SU-DHL-6 (cell line): ENCODE measurements around the gene GSDMA.

ENCODE experiments used
- H2AFZ ChIP-seq: fragments of 200-600 bp; sonication (generic); 2 replicates; pipeline ENCODE4 v1.6.1; 2014; ENCODE audit warnings: low read depth, mild to moderate bottlenecking, moderate library complexity, mixed read lengths, antibody characterized with exemption, low read length; ENCODE audit not compliant: severe bottlenecking
- H3F3A ChIP-seq: fragments of 200-600 bp; shearing (Covaris generic); 2 replicates; pipeline ENCODE4 v1.6.0; 2016; ENCODE audit warnings: antibody characterized with exemption, mild to moderate bottlenecking; ENCODE audit not compliant: insufficient read depth
- H3K27ac ChIP-seq: fragments of 200-600 bp; sonication (generic); 2 replicates; pipeline ENCODE4 v1.5.1; 2016; ENCODE audit warnings: low read depth, mild to moderate bottlenecking, low read length, moderate library complexity, mixed read lengths
- H3K27me3 ChIP-seq: fragments of 200-600 bp; sonication (generic), shearing (Covaris generic); 2 replicates; pipeline ENCODE4 v1.6.0; 2014; ENCODE audit warnings: mild to moderate bottlenecking, low read length
- H3K36me3 ChIP-seq: fragments of 200-600 bp; sonication (generic); 2 replicates; pipeline ENCODE4 v1.6.1; 2014; ENCODE audit warnings: mild to moderate bottlenecking, low read length, mixed read lengths
- H3K4me2 ChIP-seq: fragments of 300-600, 200-600 bp; shearing (Covaris generic), sonication (generic); 2 replicates; pipeline ENCODE4 v1.6.0; 2014; ENCODE audit warnings: low read length, low read depth, mild to moderate bottlenecking; ENCODE audit not compliant: poor library complexity, severe bottlenecking
- H3K4me3 ChIP-seq: fragments of 200-600 bp; sonication (generic); 2 replicates; pipeline ENCODE4 v1.5.1; 2014; ENCODE audit warnings: antibody characterized with exemption, low read length, mild to moderate bottlenecking, mixed read lengths; ENCODE audit not compliant: insufficient read depth, poor library complexity, severe bottlenecking
- H3K79me2 ChIP-seq: fragments of 200-600 bp; sonication (generic); 2 replicates; pipeline ENCODE4 v1.6.1; 2014; ENCODE audit warnings: mild to moderate bottlenecking, low read length, moderate library complexity; ENCODE audit not compliant: insufficient read depth
- H3K9ac ChIP-seq: fragments of 200-600 bp; sonication (generic); 2 replicates; pipeline ENCODE4 v1.7.0; 2014; ENCODE audit warnings: mild to moderate bottlenecking, low read length
- H3K9me2 ChIP-seq: fragments of 200-600 bp; sonication (generic); replicated peaks from 2 replicates; pipeline ENCODE4 v1.6.1; 2014; ENCODE audit warnings: low read length; ENCODE audit not compliant: insufficient read depth
- H3K9me3 ChIP-seq: fragments of 200-600 bp; sonication (generic); 2 replicates; pipeline ENCODE4 v1.6.1; 2014; ENCODE audit warnings: low read length, mixed read lengths; ENCODE audit not compliant: insufficient read depth
- H4K20me1 ChIP-seq: fragments of 200-600 bp; sonication (generic); 2 replicates; pipeline ENCODE4 v1.6.1; 2014; ENCODE audit warnings: low read depth, mild to moderate bottlenecking, antibody characterized with exemption, low read length, moderate library complexity, mixed read lengths
- CTCF ChIP-seq: fragments of 200-600 bp; sonication (generic); IDR thresholded peaks from one replicate; pipeline ENCODE4 v1.5.1; 2017; ENCODE audit warnings: antibody characterized with exemption, mild to moderate bottlenecking, low read length, moderate library complexity; ENCODE audit not compliant: insufficient read depth, poor library complexity, severe bottlenecking
- EZH2phosphoT487 ChIP-seq: fragments of 200-600 bp; sonication (generic), shearing (Covaris generic); conservative IDR thresholded peaks from 2 replicates; pipeline ENCODE4 v1.6.1; 2018; ENCODE audit warnings: mild to moderate bottlenecking, antibody characterized with exemption, low read length, moderate library complexity, mixed read lengths

Gene GSDMA

DNA sequence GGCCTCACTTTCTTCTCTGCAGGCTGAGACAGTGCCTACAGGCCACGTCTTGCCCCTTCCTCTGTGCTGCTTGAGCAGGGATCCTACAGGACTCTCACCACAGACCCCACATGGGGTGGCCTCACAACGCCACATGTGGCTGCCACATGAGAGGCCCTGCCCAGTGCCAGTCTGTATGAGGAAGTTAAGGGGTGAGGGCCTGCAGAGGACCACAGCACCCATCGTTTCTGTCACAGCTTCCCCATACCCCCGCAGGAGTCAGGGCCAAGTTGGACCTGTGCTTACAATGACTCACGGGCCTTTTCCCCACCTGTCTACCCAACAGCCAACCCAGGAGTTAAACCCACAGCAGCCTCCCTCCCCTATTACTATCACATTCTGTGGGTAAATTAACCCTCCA lies 41.5 kb upstream of the GSDMA start:
- no peaks in the 10 kb centered on the region for H3K36me3 ChIP-seq

DNA sequence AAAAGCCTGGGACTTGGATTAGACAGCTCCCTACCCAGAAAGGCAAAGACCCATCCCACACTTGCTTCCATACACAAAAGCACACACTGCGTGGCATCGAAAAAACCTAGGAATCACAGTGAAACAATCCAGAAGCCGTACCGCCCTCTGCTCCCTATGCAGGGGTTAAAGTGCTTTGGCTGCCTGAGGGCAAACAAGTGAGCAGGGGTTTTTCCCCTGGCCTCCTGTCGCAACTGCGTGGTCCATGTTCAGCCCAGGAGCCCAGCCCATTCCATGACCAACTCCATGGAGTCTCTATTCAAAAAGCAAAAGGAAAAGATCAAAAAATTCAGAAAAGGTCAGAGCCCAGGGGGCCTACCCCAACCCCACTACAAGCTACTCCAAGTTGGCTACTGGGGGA lies 40.8 kb upstream of the GSDMA start:
- Histone ChIP-seq H3K36me3 (no peaks in the 10 kb centered on the region), H3K27me3 (no peaks in the 10 kb centered on the region), H3K4me2 (no peak overlapping the region), H3K9me2 (no peaks in the 10 kb centered on the region), H4K20me1 (no peaks in the 10 kb centered on the region), H3K9me3 (no peaks in the 10 kb centered on the region), H3K9ac (no peak overlapping the region), H3K27ac (no peak overlapping the region), H3K79me2 (peaks cover 28% of the 10 kb centered on the region), H3F3A (no peaks in the 10 kb centered on the region), H3K4me3 (no peak overlapping the region), H2AFZ (no peak overlapping the region)
- TF ChIP-seq EZH2phosphoT487 (no peak), CTCF (no peak)

More for the DNA sequence above, 41.5 kb upstream of the GSDMA start:
- Histone ChIP-seq H3K9me3 (no peaks in the 10 kb centered on the region), H2AFZ (no peak overlapping the region), H3K27me3 (no peaks in the 10 kb centered on the region), H3K4me3 (no peak overlapping the region), H3K79me2 (peaks cover 21% of the 10 kb centered on the region), H4K20me1 (no peaks in the 10 kb centered on the region), H3K9ac (no peak overlapping the region), H3K4me2 (no peak overlapping the region), H3F3A (no peaks in the 10 kb centered on the region), H3K27ac (no peak overlapping the region), H3K9me2 (no peaks in the 10 kb centered on the region)
- TF ChIP-seq EZH2phosphoT487 (no peak), CTCF (no peak)

- Histone ChIP-seq H3K4me2 (no peak overlapping the region), H3K79me2 (peaks cover 31% of the 10 kb centered on the region)
- TF ChIP-seq EZH2phosphoT487 = no peak
- TF ChIP-seq CTCF = no peak
These were observed 39.6 kb upstream of the GSDMA start for GRCh38 chr17:39923230-39923629.

More at GRCh38 chr17:39923230-39923629, 39.6 kb upstream of the GSDMA start:
- Histone ChIP-seq H3K9me2 (no peaks in the 10 kb centered on the region), H3K36me3 (no peaks in the 10 kb centered on the region), H3K9ac (no peak overlapping the region), H3K27me3 (no peaks in the 10 kb centered on the region), H3K4me3 (no peak overlapping the region), H2AFZ (no peak overlapping the region), H3K9me3 (no peaks in the 10 kb centered on the region), H3K27ac (no peak overlapping the region), H3F3A (no peaks in the 10 kb centered on the region), H4K20me1 (no peaks in the 10 kb centered on the region)
